HEK293 (cell line): ENCODE measurements around the gene VEZF1.

Experiments used
- ZNF777 ChIP-seq: fragments of 450-650 bp; formaldehyde crosslinking; IDR thresholded peaks from 2 replicates; pipeline ENCODE4 v1.5.1; 2017; ENCODE audit warnings: missing biosample characterization, missing genetic modification characterization, borderline replicate concordance
- TF ChIP-seq, protein P1 (sequence below): fragments of 450-650 bp; formaldehyde crosslinking; IDR thresholded peaks from 2 replicates; pipeline ENCODE4 v1.5.1; 2016; ENCODE audit warnings: missing biosample characterization, missing genetic modification characterization

DNA sequence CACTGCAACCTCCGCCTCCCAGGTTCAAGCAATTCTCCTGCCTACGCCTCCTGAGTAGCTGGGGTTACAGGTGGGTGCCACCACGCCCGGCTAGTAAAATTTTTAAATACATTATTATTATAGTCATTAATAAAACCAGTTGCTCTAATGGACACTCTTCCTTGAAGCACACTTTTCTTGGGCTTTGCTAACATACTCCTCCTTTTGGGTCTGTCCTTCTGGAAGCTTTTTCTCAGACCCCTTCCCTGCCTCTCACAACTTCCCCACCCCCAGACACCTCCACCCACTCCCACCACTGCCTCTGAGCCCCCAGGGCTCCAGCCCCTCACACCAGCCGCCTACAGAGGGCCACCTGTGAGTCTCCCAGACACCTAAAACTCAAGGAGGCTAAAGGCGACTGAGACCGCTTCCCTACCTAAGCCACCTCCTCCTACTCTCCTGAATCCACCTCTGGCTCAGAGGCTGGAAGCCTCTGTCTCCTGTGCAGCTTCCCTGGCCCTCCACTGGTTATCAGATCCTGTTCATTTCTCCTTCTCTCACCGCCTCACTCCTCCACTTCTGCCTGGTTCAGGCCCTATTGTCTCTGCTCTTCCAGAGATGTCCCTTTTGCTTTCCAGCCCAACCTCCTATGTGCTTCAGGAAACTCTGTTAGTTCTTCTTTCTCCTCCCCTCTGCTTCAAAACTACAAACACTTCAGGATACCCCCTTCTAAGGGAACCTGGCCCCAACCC, 30.8 kb downstream of the VEZF1 start:
- TF ChIP-seq, protein P1, sequence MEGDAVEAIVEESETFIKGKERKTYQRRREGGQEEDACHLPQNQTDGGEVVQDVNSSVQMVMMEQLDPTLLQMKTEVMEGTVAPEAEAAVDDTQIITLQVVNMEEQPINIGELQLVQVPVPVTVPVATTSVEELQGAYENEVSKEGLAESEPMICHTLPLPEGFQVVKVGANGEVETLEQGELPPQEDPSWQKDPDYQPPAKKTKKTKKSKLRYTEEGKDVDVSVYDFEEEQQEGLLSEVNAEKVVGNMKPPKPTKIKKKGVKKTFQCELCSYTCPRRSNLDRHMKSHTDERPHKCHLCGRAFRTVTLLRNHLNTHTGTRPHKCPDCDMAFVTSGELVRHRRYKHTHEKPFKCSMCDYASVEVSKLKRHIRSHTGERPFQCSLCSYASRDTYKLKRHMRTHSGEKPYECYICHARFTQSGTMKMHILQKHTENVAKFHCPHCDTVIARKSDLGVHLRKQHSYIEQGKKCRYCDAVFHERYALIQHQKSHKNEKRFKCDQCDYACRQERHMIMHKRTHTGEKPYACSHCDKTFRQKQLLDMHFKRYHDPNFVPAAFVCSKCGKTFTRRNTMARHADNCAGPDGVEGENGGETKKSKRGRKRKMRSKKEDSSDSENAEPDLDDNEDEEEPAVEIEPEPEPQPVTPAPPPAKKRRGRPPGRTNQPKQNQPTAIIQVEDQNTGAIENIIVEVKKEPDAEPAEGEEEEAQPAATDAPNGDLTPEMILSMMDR (tag by site-specific recombination) = no peak
- no peak for TF ChIP-seq ZNF777 (tag by site-specific recombination)
